Upper lobe of right lung (tissue), 1 donor: ENCODE results near the gene TEX101. TPM values are rescaled to one million over a fixed set of nuclear protein-coding genes. Genes with fewer than 3 reads are reported as not detected.
"Not testable (repeated sequence)": the region's sequence is repeated elsewhere in the genome, so short reads cannot be mapped to it uniquely, and the experiment has no call there.

Experiments used
- ATAC-seq: fragments of 200-7000 bp; cut with Tn5 transposase; one replicate; pipeline ENCODE4 v1.9.1; 2020; ENCODE audit warnings: mild to moderate bottlenecking, moderate library complexity
- DNase-seq: peaks from one replicate; pipeline ENCODE4 v3.0.0-alpha.2; 2020
- H3K27ac ChIP-seq: fragments of 200-600 bp; one replicate; pipeline ENCODE4 v1.8.0; 2022
- H3K27me3 ChIP-seq: fragments of 200-600 bp; one replicate; pipeline ENCODE4 v1.8.0; 2022; ENCODE audit warnings: mild to moderate bottlenecking
- H3K36me3 ChIP-seq: fragments of 200-600 bp; one replicate; pipeline ENCODE4 v1.8.0; 2022
- H3K4me1 ChIP-seq: fragments of 200-600 bp; one replicate; pipeline ENCODE4 v1.8.0; 2022
- H3K4me3 ChIP-seq: fragments of 200-600 bp; one replicate; pipeline ENCODE4 v1.8.0; 2022; ENCODE audit warnings: mild to moderate bottlenecking
- H3K9me3 ChIP-seq: fragments of 200-600 bp; one replicate; pipeline ENCODE4 v1.8.0; 2022
- intact Hi-C: fragments of 100-400 bp; cut with DNase I; formaldehyde crosslinking; loops from one replicate; pipeline ENCODE4 v1.11.0; 2022
- total RNA-seq: library from RNA; stranded (reverse); fragmentation: NEBNext Ultra II Directional; extraction: Animal tissue kit (Norgen Biotek cat#: 25700); gene quantifications from one replicate; pipeline ENCODE4 v1.2.1, GENCODE V29; 2021
- TF ChIP-seq, protein P1 (sequence below): fragments of 200-600 bp; IDR thresholded peaks from one replicate; pipeline ENCODE4 v1.8.0; 2022; ENCODE audit warnings: antibody characterized with exemption
- donor health status: DM: no; HTN: yes; CAD: no; lungs with severe emphysema.

TEX101 gene
- total RNA-seq, 1 donor from 2014 or later: not detected

DNA sequence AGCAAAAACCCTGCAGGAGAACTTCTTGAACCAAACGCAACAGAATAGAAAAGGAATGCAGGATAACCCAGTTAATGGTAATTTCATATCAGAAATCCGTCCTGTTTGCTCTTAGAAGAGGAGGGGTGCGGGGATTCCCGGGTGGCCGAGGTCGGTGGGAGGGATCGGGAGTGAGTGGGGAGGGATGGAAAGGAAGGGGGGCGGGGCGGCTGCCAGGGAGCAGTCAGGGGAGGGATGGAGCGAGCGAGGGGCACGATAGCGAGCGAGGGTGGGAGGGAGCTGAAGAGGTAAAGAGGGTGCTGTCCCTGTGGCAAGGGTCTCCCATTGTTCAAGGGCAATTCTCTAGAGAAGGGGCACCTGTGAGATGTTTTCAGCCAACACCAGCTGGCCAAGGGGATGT lies 34.7 kb upstream of the TEX101 start:
- Histone ChIP-seq H3K9me3 (no peaks in the 10 kb centered on the region), H3K36me3 (no peaks in the 10 kb centered on the region), H3K4me3 (no peak overlapping the region), H3K4me1 (no peaks in the 10 kb centered on the region), H3K27ac (no peak overlapping the region), H3K27me3 (no peaks in the 10 kb centered on the region)
- TF ChIP-seq, protein P1, sequence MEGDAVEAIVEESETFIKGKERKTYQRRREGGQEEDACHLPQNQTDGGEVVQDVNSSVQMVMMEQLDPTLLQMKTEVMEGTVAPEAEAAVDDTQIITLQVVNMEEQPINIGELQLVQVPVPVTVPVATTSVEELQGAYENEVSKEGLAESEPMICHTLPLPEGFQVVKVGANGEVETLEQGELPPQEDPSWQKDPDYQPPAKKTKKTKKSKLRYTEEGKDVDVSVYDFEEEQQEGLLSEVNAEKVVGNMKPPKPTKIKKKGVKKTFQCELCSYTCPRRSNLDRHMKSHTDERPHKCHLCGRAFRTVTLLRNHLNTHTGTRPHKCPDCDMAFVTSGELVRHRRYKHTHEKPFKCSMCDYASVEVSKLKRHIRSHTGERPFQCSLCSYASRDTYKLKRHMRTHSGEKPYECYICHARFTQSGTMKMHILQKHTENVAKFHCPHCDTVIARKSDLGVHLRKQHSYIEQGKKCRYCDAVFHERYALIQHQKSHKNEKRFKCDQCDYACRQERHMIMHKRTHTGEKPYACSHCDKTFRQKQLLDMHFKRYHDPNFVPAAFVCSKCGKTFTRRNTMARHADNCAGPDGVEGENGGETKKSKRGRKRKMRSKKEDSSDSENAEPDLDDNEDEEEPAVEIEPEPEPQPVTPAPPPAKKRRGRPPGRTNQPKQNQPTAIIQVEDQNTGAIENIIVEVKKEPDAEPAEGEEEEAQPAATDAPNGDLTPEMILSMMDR: no peak
- no peak for DNase-seq
- intact Hi-C loops: no loop called here
- ATAC-seq: no peak

DNA sequence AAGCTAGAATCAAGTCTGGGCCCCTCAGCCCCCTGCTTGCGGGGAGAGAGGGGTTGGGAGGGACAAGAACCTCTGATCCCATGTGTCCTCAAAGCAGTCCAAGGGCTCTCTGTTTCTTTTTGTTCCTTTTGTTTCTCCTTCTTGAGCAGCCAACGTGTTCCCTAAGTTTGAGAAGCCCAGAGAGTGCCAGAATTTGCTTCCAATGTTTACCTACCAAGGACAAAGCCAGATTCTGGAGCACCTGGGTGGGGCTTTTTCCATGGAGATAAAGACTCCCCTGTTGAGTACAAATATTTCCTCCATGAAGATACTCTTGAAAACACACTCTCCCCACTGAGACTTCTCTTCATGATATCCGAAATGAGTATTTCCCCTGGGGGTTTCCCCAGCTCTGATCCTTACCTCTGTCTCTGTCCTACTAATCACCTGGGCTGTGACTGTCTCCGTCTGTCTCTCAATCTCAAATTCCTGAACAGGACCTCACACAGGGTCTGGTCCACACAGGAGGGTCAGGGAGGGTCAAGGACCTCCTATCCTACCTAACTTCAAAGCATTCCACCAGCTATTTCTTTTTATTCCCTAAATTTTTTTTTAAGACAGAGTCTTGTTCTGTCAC lies 33.8 kb upstream of the TEX101 start:
- TF ChIP-seq, protein P1: no peak
- Histone ChIP-seq H3K27me3 (no peaks in the 10 kb centered on the region), H3K27ac (no peak overlapping the region), H3K4me3 (no peak overlapping the region), H3K9me3 (no peaks in the 10 kb centered on the region), H3K4me1 (no peaks in the 10 kb centered on the region), H3K36me3 (no peaks in the 10 kb centered on the region)
- DNase-seq: no peak
- no peak for ATAC-seq
- intact Hi-C loops: no loop called here

DNA sequence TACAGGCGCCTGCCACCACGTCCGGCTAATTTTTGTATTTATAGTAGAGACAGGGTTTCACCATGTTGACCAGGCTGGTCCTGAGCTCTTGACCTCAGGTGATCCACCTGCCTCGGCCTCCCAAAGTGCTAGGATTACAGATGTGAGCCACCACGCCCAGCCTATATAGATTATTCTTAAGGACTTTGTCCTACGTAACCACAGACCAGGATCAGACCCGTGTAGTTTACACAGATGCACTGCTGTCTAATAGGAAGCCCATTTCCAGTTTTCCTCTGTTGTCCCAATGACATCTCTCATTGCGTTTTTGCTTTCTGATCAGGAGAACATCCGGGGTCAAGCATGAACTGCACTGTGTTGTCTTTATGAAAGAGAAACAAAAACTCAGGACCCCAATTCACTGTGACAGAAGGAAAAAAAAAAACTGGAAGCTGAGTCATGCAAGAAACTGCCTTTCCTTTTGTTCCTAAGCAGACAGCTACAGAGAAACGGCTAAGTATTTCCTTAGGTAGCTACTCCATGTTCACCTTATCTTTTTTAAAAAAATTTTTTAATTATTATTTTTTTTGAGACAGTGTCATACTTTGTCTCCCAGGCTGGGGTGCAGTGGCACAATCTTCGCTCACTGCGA lies 32.0 kb upstream of the TEX101 start:
- DNase-seq, intact Hi-C loops, ATAC-seq, H3K4me1 ChIP-seq, H3K4me3 ChIP-seq, H3K9me3 ChIP-seq, H3K27ac ChIP-seq, H3K27me3 ChIP-seq, H3K36me3 ChIP-seq: not testable (repeated sequence)

DNA sequence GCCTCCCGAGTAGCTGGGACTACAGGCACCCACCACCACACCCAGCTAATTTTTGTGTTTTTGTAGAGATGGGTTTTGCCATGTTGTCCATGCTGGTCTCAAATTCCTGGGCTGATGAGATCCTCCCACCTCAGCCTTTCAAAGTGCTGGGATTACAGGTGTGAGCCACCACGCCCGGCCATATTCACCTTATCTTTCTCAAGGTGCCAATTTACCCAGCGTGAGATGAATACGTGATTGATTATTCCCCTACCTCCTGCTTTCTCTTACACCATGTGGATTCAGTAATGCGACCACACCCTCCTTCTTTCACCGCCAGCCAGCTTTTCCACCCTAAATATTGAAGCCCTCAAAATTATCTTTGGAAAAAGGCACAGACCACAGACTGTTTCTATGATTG lies 31.4 kb upstream of the TEX101 start:
- H3K9me3 ChIP-seq, H3K4me1 ChIP-seq, H3K36me3 ChIP-seq, H3K27me3 ChIP-seq, H3K27ac ChIP-seq, DNase-seq, H3K4me3 ChIP-seq, ATAC-seq, intact Hi-C loops: not testable (repeated sequence)

DNA sequence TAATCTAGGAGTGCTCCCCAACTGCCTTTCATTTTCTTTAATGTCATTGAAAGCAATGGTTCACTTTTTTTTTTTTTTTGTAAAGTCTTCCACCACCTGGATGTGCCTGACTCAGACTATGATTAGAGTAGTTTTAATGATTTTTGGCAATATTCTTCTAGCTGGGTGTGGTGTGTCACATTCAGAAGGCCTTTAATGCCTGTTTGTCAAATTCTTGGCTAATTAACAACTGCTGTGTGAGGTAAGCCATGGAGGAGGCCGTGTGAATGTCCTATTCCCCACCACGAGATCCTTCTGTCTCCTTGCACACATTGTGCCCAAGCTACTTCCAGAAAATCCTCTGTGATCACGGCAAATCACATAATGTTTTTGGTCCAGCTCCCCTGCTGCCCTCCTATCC lies 30.9 kb upstream of the TEX101 start:
- H3K27ac ChIP-seq, H3K4me1 ChIP-seq, intact Hi-C loops, H3K4me3 ChIP-seq, H3K9me3 ChIP-seq, DNase-seq, H3K27me3 ChIP-seq, H3K36me3 ChIP-seq, ATAC-seq: not testable (repeated sequence)

DNA sequence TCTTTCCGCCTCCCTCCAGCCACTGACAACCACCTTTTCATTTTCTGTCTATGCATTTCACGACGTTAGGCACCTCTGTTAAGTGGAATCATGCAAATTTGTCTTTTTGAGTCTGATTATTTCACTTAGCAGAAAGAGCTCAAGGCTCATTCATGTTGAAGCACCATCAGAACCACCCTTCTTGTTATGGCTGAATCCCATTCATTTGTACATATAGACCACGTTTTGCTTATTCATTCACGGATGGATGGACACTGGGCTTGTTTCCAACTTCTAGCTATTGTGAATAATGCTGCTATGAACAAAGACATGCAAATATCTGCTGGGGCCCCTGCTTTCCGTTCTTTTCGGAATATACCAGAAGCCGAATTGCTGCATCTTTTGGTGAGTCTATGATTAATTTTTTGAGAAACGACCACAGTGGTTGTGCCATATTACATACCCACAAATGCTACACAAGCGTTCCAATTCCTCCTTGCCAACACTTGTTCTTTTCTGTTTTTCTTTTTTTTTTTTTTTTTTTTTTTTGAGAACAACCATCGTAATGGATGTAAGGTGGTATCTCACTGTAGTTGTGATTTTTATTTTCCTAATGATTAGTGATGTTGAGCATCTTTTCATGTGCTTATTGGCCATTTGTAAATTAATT lies 23.7 kb upstream of the TEX101 start:
- ATAC-seq, H3K4me1 ChIP-seq, H3K27me3 ChIP-seq, DNase-seq, H3K9me3 ChIP-seq, H3K36me3 ChIP-seq, intact Hi-C loops, H3K27ac ChIP-seq, H3K4me3 ChIP-seq: not testable (repeated sequence)

DNA sequence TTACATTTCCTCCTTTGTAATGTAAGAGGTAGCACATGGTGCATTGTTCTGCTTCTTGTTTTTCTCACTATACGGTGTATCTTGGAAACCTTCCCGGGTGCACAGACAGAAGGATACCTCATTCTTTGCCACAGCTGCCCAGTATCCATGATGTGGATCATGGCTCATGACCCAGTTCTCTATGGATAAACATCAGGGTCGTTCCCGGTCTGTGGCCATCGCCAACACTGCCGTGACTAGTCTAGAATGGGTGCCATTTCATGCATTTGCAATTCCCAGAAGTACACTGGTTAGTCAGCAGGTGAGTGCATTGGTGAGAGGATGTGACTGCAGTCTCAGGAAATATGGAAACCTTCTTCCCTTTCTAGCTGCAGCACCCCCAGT lies 23.1 kb upstream of the TEX101 start:
- H3K4me3 ChIP-seq, H3K27ac ChIP-seq, H3K27me3 ChIP-seq, DNase-seq, intact Hi-C loops, ATAC-seq, H3K9me3 ChIP-seq, H3K4me1 ChIP-seq, H3K36me3 ChIP-seq: not testable (repeated sequence)

DNA sequence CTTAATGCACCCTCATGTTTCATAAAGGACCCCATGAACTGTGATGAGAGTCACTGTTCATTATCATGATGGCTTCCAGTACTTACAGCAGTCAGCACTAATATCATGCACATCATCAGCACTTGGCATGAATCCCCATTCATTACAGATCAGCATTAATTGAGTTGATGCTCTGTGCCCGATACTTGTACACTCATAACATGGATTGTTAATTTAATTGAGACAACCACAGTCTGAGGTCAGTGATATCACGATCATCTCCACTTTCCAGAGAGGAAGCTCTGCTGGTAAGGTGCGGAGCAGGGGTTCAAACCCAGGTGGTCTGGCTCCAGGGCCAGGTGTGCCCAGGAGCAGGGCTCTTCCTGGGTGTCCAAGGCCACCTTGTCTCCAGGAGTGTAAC lies 21.2 kb upstream of the TEX101 start:
- H3K4me1 ChIP-seq, DNase-seq, H3K27me3 ChIP-seq, ATAC-seq, H3K9me3 ChIP-seq, H3K4me3 ChIP-seq, H3K27ac ChIP-seq, H3K36me3 ChIP-seq, intact Hi-C loops: not testable (repeated sequence)
